Measurements from ENCODE around the gene USP22.

The USP22 gene

DNA sequence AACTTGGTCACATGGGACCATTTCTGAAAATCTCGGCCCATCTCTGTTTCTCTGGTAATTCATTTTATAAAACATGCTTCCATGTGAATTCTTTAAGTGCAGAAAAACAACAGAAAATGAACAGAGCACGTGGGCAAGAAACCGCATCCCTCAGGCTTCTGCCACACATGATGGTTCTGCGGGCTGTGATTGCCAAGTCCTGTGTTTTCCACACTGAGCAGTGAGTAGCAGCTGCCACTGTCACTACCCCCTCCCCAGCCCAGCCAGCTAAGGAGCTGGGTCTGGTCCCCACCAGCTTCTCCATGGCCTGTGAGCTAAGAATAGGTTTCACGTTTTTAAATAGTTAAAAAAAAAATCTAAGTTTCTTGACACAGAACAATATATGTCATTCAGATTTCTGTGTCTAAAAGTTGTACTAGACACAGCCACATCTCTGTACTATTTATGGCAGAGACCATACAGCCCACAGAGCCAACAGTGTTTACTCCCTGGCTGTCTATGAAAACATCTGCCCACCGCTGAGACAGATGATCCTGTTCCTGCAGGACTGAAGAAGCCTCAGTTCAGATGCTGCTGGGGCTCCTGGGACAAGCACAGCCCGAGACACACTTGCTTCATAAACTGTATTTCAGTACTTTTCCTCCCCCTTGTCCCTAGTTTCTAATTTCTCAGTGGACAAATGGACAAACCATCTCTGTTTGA is 41.5 kb downstream of the USP22 start:
- no peak for DNase-seq (ENCODE audit: low read depth)

DNA sequence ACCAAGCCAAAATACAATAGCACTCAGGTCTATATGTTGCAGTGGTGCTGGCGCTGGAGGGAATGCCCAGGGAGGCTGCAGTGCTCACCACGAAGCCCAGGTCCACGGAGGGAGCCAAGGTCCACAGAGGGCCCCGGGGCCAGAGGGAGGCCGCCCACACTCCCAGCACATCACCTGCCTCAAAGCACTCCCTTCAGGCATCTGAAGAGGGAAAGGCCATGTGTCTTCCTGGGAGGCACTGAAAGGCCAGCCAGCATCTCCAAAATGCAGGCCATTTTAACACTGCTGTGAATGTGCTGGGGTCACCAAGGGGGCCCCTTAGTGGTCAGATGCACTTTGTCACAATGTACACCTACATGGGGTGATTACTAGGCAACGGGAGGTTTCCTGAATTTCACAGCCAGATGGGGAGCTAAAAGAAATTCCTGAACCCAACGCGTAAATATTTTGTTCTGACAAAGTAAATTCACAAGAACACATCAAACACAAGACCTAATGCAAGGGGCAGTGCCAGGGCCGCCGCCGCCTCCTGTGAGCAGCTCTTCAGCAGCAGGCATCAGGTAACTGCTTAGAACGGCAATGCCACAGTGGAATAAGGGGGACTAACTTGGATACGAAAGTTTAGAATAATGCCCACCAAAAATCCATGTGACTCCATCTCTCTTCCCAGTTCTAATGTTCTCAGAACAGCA is 42.8 kb downstream of the USP22 start:
- no peak for DNase-seq (ENCODE audit: low read depth)

- DNase-seq (ENCODE audit: low read depth), result no peak
These were observed 43.7 kb downstream of the USP22 start for GRCh38 chr17:20999044-20999573.

DNA sequence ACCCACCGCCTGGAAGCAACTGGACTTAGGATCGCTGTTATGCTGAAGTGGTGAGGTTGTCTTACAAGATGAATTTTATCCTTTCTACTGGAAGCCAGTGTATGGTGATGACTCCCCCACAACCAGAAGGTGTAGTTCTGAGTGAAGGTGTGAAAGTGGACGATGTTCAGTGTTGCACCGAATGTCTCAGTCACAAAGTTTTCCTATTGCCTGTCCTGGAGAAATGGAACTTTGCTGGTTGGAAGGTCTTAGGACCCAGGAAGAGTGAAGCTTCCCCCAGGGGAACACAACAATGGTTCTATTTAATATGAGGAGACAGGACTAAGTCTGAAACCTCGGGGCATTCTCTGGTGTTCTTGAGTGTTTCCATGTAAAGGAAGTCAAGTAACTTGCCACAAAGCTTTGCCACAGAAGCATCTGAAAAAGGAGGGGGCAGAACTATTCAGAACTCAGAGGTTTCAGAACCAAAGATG is 44.2 kb downstream of the USP22 start:
- no peak for DNase-seq (ENCODE audit: low read depth)

DNA sequence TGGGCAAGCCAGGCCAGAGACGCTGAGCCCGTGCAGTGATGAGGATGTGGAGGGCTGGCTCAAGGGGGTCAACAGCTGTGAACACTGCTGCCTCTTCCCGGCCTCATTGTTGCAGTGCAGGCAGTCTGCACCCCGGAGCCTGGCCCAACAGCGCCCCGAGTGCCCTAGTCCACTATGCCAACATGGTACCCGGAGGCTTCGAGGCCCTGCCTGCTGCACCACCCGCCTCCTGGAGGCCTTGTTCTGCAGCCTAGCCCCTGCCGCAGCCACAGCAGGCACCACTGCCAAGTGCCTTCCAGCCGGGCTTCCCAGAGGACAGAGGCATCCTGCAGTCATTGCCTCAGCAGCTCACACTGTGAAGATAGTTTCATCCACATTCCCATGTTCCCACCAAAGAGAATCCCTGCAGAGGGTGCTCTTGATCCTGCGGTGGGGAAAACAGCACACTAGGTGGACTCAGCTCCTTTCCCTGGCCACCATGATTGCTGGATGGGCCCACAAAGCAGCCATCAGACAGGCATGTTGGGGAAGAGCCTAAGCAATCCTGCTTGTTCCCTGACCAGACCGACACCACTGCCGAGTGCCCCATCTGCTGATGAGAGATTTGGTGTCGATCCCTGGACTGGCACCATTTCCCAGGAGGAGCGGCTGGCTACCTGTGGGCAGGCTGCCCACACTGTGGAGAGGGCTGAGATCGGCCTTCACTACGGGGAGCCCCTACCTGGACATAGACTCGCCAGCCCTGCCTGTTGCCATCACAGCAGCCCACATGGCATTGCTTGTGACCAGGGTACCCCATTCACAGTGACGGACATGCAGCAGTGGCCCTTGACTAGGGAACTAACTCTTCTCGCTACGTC is 44.9 kb downstream of the USP22 start:
- no peak for DNase-seq (ENCODE audit: low read depth)

DNA sequence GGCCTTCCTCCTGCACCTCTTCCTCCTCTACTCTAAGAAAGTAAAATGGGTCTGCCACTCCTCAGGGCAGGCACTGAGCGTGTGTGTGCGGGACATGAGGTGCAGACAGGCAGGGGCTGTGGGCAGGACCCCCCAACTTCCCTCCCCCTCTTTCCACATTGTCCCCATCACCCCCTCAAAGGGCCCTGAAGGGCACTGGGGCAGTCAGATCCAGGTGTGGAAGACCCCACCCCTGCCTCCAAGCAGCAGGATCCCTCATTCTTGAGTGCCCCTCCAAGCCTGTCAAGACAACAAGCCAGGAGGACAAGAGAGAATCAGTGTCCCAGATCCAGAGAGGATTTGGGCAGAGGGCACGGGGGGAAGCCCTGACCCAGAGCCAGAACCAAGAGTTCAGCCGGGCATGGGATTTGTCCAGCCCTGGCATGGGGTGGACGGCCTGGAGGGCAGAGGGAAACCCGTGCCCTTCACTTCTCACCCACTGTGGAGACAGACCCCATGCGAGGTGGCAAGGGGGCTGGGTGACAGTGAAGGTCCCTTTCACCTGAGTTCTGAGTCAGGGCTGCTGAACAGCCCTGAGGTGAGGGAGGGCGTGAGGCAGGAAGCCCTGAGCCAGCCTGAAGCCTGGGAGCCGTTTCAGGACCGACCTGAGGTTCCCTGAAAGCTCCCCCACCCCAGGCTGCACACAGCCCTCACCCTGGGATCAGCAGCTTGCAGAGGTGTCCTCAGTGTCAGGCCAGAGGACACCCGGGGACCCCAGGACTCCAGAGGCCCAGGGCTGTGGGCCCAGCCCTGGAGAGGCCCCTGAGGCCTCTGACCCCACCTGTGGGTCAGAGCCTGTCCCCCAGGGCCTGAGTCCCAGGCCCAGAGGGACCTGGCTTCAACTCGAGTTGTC is 45.8 kb downstream of the USP22 start:
- DNase-seq (ENCODE audit: low read depth), result no peak

DNA sequence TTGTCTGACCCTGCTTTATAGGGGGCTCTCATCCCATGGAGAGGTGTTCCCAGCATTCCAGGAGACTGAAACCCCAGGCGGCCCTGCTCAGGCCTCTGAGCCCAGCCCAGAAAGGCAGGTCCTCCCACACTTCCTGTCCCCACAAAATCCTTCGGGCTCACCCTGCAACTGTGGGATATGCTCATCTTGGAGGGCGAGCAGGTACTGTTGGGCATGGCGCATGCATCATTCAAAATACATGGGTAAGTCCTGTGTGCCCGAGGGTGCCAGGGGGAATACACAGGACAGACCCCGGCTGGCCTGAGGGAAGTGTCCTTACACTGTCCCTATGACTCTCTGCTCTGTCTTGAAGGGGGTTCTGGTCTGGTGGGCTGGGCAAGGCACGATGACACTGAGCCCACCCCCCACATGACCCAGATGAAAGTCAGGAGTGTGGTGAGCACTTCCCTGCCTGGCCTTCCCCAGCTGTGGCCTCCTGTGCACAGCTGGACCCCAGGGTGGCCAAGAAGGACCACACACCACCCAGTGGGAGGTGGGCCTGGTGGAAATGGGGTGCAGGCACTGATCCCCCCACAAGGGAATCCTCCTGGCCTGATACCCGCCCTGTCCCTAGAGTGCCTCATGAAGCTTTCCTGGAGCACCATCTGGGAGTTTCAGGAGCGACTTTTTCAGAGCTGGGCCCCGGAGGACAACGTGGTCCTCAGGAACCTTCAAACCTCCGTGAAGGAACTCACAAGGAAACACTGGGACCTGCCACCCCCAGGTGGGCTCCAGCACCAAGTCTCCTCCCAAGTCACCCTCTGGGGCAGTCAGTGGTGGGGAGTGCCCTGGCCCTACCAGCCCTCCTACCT is 46.7 kb downstream of the USP22 start:
- DNase-seq (ENCODE audit: low read depth), result no peak

- no peak for DNase-seq (ENCODE audit: low read depth)
These were observed 47.5 kb downstream of the USP22 start for GRCh38 chr17:20995164-20995872.

- no peak for DNase-seq (ENCODE audit: low read depth)
These were observed 48.0 kb downstream of the USP22 start for GRCh38 chr17:20994779-20995149.

- DNase-seq (ENCODE audit: low read depth), result no peak
These were observed 48.7 kb downstream of the USP22 start for GRCh38 chr17:20993863-20994778.

- DNase-seq (ENCODE audit: low read depth), result peak; percentile 55
These were observed 49.6 kb downstream of the USP22 start for GRCh38 chr17:20992987-20993862.

DNA sequence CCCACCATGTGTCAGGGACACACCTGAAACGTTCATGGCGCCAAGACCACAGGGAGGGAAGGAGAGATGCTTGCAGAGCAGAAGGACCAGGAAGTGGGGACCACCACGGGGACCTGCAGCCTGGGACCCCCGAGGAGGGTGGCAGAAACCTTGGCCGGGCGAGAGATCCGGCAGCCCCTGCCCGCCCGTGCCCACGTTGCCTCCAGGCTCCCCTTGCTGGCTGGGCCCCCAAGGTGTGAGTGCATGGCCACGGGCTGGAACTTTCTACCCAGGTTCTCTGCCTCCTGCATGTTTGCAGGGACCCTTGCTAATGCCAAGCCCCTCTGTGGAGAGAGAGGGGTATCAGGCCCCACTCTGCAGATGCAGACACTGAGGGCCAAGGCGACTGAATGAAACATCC is 50.4 kb downstream of the USP22 start:
- no peak for DNase-seq (ENCODE audit: low read depth)

DNA sequence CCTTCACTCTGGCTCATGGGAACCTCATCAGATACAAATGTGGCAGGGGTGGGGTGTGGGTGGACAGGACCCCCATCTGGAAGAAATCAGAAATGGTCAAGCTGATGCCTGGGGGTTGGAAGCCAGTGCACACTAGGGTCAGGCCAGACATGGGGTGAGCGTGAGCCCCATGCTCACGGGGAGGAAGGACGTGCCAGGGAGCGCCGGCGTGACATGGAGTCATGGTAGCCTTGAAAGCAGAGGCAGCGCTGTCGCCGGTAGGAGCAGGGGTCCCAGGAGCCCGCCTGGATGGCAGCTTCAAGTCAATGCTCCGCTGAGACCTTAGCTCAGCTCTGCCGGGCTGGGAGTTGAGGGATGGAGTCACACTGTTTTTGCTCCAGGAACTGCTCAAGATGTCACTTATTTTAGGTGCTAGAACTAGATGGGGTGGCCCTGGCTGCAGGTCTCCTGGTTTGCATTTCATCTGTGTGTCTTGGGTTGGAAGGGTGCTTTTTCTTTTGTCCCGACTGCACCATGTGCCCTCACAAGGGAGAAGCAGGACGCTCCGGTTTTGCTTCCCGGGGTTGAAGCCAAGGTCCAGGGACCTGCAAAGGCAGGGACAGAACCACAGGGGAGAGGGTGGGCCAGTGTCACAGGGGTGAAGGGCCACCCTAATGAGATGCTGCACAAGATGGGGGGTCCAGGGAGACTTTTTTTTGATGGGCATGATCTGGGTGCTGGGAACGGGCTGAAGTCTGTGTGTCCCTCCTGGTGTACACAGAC is 51.4 kb downstream of the USP22 start:
- DNase-seq (ENCODE audit: low read depth), result no peak

DNA sequence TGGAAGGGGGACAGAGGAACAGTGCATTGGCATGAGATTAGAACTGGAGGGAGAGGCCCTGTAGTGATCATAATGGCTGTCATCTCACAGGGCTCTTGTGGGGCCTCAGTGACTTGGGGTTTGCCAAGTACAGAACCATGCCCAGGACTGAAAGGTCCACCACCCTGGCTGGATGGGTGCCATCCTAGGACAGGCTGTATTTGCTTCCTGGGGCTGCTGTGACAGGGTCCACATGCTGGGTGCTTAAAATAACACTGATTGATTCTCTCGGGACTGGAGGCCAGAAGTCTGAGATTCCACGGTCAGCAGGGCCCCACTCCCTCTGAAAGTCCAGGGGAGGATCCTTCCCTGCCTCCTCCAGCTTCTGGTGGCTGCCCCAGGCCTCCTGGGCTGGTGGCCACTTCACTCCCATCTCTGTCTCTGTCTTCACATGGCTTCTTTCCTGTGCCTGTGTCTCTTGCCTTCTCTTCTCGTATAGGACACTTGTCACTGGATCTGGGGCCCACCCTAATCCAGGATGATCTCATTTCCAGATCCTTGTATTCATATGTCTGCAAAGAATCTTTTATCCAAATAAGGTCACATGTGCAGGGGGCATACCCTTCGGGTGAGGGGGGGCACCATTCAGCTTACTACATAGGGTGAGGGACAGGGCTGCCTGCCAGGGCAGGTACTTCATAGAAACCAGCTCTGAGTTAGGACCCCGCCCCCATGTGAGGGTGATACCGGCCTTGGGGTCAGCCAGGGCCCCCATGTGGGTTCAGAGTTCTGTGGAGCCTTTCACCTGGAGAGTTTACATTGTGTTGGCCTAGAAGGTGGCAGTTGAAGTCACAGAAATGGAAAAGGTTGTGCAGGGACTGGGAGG is 52.6 kb downstream of the USP22 start:
- DNase-seq (ENCODE audit: low read depth), result no peak

- no peak for DNase-seq (ENCODE audit: low read depth)
These were observed 53.3 kb downstream of the USP22 start for GRCh38 chr17:20989481-20989880.

- DNase-seq (ENCODE audit: low read depth), result no peak
These were observed 53.9 kb downstream of the USP22 start for GRCh38 chr17:20988896-20989295.

Data from activated T-cell treated with anti-CD3 and anti-CD28 coated beads for 48 hours (primary cell).